GM18520 (cell line): ENCODE results near the gene RSPH6A.
"Not testable (repeated sequence)": the region's sequence is repeated elsewhere in the genome, so short reads cannot be mapped to it uniquely, and the experiment has no call there.

Source experiments
- ATAC-seq: cut with Tn5 transposase; IDR thresholded peaks from one replicate; pipeline ENCODE4 v1.9.1; 2021; ENCODE audit not compliant: unreplicated experiment

RSPH6A gene

GRCh38 chr19:45804140-45804958 is 10.8 kb downstream of the RSPH6A start:
- no peak for ATAC-seq

GRCh38 chr19:45801603-45802175 is 13.4 kb downstream of the RSPH6A start:
- no peak for ATAC-seq

- ATAC-seq: no peak
These were observed 15.0 kb downstream of the RSPH6A start for GRCh38 chr19:45800070-45800553.

- not testable (repeated sequence) for ATAC-seq
These were observed 15.6 kb downstream of the RSPH6A start for GRCh38 chr19:45799541-45799940.

GRCh38 chr19:45798995-45799517 is 16.1 kb downstream of the RSPH6A start:
- no peak for ATAC-seq

GRCh38 chr19:45794627-45795026 is 20.5 kb downstream of the RSPH6A start:
- no peak for ATAC-seq

- ATAC-seq: no peak
These were observed 21.2 kb downstream of the RSPH6A start for GRCh38 chr19:45793876-45794275.

- no peak for ATAC-seq
These were observed 21.9 kb downstream of the RSPH6A start for GRCh38 chr19:45793178-45793564.

- ATAC-seq: peak; percentile 94
These were observed 22.5 kb downstream of the RSPH6A start, which contains the start of gene DMWD for GRCh38 chr19:45792470-45793177. TSS of gene DMWD (minus strand) at chr19:45792845. CDS start at chr19:45792756, 89 bp downstream.

GRCh38 chr19:45791744-45792469 is 23.2 kb downstream of the RSPH6A start:
- ATAC-seq: no peak

- ATAC-seq: no peak
These were observed 24.2 kb downstream of the RSPH6A start for GRCh38 chr19:45790942-45791341.

GRCh38 chr19:45789035-45789786 is 25.9 kb downstream of the RSPH6A start:
- no peak for ATAC-seq

GRCh38 chr19:45786533-45786894 is 28.6 kb downstream of the RSPH6A start:
- ATAC-seq: no peak

GRCh38 chr19:45785781-45786532 is 29.2 kb downstream of the RSPH6A start:
- ATAC-seq: no peak

GRCh38 chr19:45785097-45785496 is 30.0 kb downstream of the RSPH6A start:
- ATAC-seq: no peak

- ATAC-seq: no peak
These were observed 31.0 kb downstream of the RSPH6A start for GRCh38 chr19:45784096-45784495.

- no peak for ATAC-seq
These were observed 32.0 kb downstream of the RSPH6A start for GRCh38 chr19:45782820-45783785.

GRCh38 chr19:45782162-45782691 is 32.9 kb downstream of the RSPH6A start, which contains the start of gene DMPK:
TSS of gene DMPK (minus strand) at chr19:45782490. CDS start at chr19:45782352, 138 bp downstream.
- no peak for ATAC-seq
